Prostate gland (tissue), 2 donors: ENCODE data around the gene RYR2. TPM values are rescaled to one million over a fixed set of nuclear protein-coding genes. Genes with fewer than 3 reads are reported as not detected.

Experiments
- DNase-seq: peaks from one replicate; pipeline ENCODE4 v3.0.0-alpha.2; 2019; ENCODE audit warnings: low spot score
- H3K27ac ChIP-seq, 2 donors: fragments of 200-600 bp; sonication (generic); 2 replicates each; pipeline ENCODE4 v1.5.1; 2017 to 2019
- H3K27me3 ChIP-seq: fragments of 200-600 bp; sonication (generic); replicated peaks from 2 replicates; pipeline ENCODE4 v1.5.1; 2019; ENCODE audit not compliant: insufficient read depth
- H3K36me3 ChIP-seq, 2 donors: fragments of 200-600 bp; sonication (generic); 1 replicate in 1 of 2; 2 replicates in 1 of 2; pipeline versions ENCODE4 v1.5.1 to v1.8.1; 2017 to 2019
- H3K4me1 ChIP-seq: fragments of 200-600 bp; sonication (generic); replicated peaks from 2 replicates; pipeline ENCODE4 v1.5.1; 2019
- H3K4me3 ChIP-seq, 2 donors: fragments of 200-600 bp; sonication (generic); 2 replicates each; pipeline ENCODE4 v1.5.1; 2017 to 2019
- H3K9me3 ChIP-seq: fragments of 200-600 bp; sonication (generic); 2 replicates; pipeline ENCODE4 v1.5.1; 2017
- CTCF ChIP-seq, 4 experiments: fragments of 200-600 bp in 2 of 4; fragments of 450-650 bp in 2 of 4; sonication (generic) in 2 of 4; IDR thresholded peaks; 1 replicate in 3 of 4; 2 replicates in 1 of 4; pipeline ENCODE4 v1.5.1; 2016 to 2019; ENCODE audit warnings: antibody characterized with exemption in 4 of 4, mild to moderate bottlenecking in 2 of 4, moderate library complexity in 2 of 4
- POLR2A ChIP-seq: fragments of 450-650 bp; IDR thresholded peaks from one replicate; pipeline ENCODE4 v1.6.1; 2016; ENCODE audit warnings: antibody characterized with exemption, mild to moderate bottlenecking
- POLR2AphosphoS5 ChIP-seq: sonication (generic); formaldehyde crosslinking; IDR thresholded peaks from one replicate; pipeline ENCODE4 v1.6.1; 2017; ENCODE audit warnings: antibody characterized with exemption
- WGBS: methylation state at CpG from one replicate; pipeline ENCODE4 v1.1.5; 2018; 5-methylcytosine and 5-hydroxymethylcytosine counted together
- intact Hi-C: fragments of 100-400 bp; cut with DNase I; formaldehyde crosslinking; loops from one replicate; pipeline ENCODE4 v1.14.2; 2022
- total RNA-seq, 2 donors: library from RNA; depleted of rRNA; stranded (reverse); fragments of >200 nt; gene quantifications; one replicate each; pipeline ENCODE4 v1.1.0, GENCODE V29; 2016

Gene RYR2
- total RNA-seq, 2 donors from 2014 or later, result 2.9 to 6.7 TPM

DNA sequence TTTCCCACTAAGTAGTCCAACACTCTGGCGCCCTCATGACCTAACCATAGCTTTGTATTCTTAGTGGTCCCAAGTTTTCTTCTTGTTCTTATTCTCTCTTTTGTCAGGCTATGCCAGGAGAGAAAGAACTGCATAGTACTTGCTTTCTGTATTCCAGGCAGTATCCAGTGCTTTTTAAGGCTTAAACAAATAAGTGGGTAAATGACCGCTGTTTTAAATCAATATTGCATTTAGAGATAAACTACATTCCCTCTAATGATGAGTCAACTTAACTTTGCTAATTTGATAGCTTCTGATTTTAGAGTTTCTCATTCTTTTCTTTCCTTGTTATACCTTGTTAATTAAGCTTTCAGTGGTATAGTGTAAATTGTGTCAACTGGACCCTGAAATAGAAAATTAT, 709.1 kb downstream of the RYR2 start:
- TF ChIP-seq POLR2AphosphoS5 (no peak), CTCF (IDR thresholded peaks at IDR 0.05) (no peak), POLR2A (no peak)
- 87% methylated on average over 2 of the region's 2 CpGs for WGBS
- intact Hi-C loops, result no loop called here
- no peak for DNase-seq
- Histone ChIP-seq H3K27ac (no peak overlapping the region), H3K27me3 (no peaks in the 10 kb centered on the region), H3K4me3 (no peak overlapping the region), H3K4me1 (no peaks in the 10 kb centered on the region), H3K9me3 (no peaks in the 10 kb centered on the region), H3K36me3 (no peaks in the 10 kb centered on the region)

GRCh38 chr1:237754627-237755026, 712.6 kb downstream of the RYR2 start:
- 85% methylated on average over 3 of the region's 3 CpGs for WGBS
- TF ChIP-seq POLR2AphosphoS5 (no peak), CTCF (IDR thresholded peaks at IDR 0.05) (no peak), POLR2A (no peak)
- no peak overlapping the region for H3K27ac ChIP-seq

DNA sequence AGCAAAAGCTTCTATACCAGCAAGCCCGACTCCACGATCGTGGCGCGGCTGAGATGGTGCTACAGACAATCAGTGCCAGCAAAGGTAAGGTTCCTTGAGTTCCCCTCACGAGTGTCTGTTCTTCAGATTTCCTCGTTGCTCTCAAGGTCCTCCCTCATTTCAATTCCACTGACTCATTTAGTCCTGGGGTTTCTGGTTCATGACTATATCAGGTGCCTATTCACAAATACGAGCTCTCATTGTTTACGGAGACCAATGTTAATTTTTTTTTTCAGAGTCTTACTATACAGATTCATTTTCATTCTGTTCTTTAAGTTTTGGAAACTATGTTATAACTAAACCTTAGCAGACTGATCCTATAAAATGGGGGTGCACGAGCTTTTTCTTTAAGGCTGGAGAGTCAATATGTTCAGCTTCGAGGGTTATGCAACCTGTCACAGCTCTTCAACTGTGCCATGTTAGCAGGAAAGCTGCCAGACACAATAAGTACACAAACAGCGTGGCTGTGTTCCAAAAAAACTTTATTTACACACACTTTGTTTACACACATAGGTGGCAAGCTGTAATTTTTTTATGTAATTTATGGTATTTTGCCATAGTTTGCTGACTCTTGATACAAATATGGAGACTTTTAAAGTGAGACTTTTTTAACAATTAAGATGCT, 714.5 kb downstream of the RYR2 start:
- no peak for DNase-seq
- no peak overlapping the region for H3K4me3 ChIP-seq
- WGBS, result 74% methylated on average over 12 of the region's 12 CpGs
- no peaks in the 10 kb centered on the region for H3K36me3 ChIP-seq
- TF ChIP-seq POLR2A, result no peak
- no peak for TF ChIP-seq CTCF (IDR thresholded peaks at IDR 0.05)
- TF ChIP-seq POLR2AphosphoS5, result no peak
- H3K4me1 ChIP-seq, result no peaks in the 10 kb centered on the region
- H3K27ac ChIP-seq, result no peak overlapping the region
- H3K27me3 ChIP-seq, result no peaks in the 10 kb centered on the region
- intact Hi-C loops, result no loop called here
- H3K9me3 ChIP-seq, result no peaks in the 10 kb centered on the region

More at GRCh38 chr1:237754627-237755026, 712.6 kb downstream of the RYR2 start:
- Histone ChIP-seq H3K4me3 (no peak overlapping the region), H3K36me3 (no peaks in the 10 kb centered on the region), H3K4me1 (no peaks in the 10 kb centered on the region), H3K27me3 (no peaks in the 10 kb centered on the region), H3K9me3 (no peaks in the 10 kb centered on the region)
- intact Hi-C loops, result no loop called here
- no peak for DNase-seq

DNA sequence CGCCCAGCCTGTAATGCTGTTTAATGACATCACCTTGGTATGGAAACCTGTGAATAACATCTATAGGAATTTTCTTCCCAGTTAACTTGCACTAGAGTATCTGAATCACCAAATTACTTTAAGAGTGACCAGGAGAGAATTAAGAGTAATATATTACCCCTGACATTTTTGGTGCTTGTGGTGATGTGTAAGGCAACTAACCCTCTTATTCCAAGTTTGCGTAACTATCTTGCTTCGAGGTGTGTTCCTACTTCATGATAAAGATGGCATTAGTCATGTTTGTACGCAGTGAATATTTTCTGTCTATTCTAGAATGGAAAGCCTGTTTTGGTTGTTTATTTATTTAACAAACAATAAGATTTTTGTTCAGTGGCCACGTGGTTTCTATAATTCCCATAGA, 717.4 kb downstream of the RYR2 start:
- TF ChIP-seq CTCF (IDR thresholded peaks at IDR 0.05) (no peak), POLR2A (no peak), POLR2AphosphoS5 (no peak)
- 73% methylated on average over 5 of the region's 5 CpGs for WGBS
- DNase-seq, result no peak
- H3K4me1 ChIP-seq, result no peaks in the 10 kb centered on the region
- H3K36me3 ChIP-seq, result no peaks in the 10 kb centered on the region
- no peaks in the 10 kb centered on the region for H3K9me3 ChIP-seq
- H3K27me3 ChIP-seq, result no peaks in the 10 kb centered on the region
- no peak overlapping the region for H3K27ac ChIP-seq
- H3K4me3 ChIP-seq, result no peak overlapping the region
- intact Hi-C loops, result no loop called here

DNA sequence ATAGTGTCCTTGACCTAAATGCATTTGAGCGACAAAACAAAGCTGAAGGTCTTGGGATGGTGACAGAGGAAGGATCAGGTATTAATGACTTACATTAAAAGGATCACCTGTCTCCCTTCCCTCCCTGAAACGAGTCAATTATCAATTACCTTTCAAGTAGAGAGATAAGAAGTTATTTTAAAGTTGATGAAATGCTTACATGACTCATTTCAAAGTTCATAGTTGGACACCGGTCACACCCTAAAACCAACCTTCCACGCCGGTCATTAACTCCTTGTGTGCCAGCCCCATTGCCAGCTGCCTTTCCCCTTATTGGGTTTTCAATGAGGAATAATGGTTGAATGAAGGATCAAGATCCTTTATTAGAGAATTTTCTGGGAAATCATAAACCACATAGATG, 719.0 kb downstream of the RYR2 start:
- Histone ChIP-seq H3K36me3 (no peaks in the 10 kb centered on the region), H3K9me3 (no peaks in the 10 kb centered on the region), H3K4me3 (no peak overlapping the region), H3K27ac (no peak overlapping the region), H3K4me1 (no peaks in the 10 kb centered on the region), H3K27me3 (no peaks in the 10 kb centered on the region)
- TF ChIP-seq POLR2AphosphoS5 (no peak), POLR2A (no peak), CTCF (IDR thresholded peaks at IDR 0.05) (no peak)
- WGBS, result 61% methylated on average over 5 of the region's 5 CpGs
- intact Hi-C loops, result no loop called here
- DNase-seq, result no peak
